Osteoblast (primary cell): ENCODE results near the gene ATP6V1G2. TPM values are rescaled to one million over a fixed set of nuclear protein-coding genes. Genes with fewer than 3 reads are reported as not detected.

Experiments used
- DNase-seq: peaks from one replicate; pipeline ENCODE4 v3.0.0; 2011; ENCODE audit warnings: low spot score, mixed read lengths; ENCODE audit not compliant: insufficient read length; ENCODE audit errors: missing footprints
- H2AFZ ChIP-seq: 2 replicates; pipeline ENCODE4 v1.6.0; 2011; ENCODE audit warnings: mild to moderate bottlenecking, low read length
- H3K27ac ChIP-seq: 2 replicates; pipeline ENCODE4 v1.5.1; 2011; ENCODE audit warnings: mild to moderate bottlenecking, low read depth, low read length, moderate library complexity
- H3K27me3 ChIP-seq: 2 replicates; pipeline ENCODE4 v1.6.0; 2012; ENCODE audit warnings: mild to moderate bottlenecking, control low read depth, inconsistent platforms, low read length, moderate library complexity; ENCODE audit not compliant: insufficient read depth
- H3K36me3 ChIP-seq: 2 replicates; pipeline ENCODE4 v1.5.1; 2011; ENCODE audit warnings: mild to moderate bottlenecking, low read length, control low read depth, moderate library complexity; ENCODE audit not compliant: insufficient read depth
- H3K4me1 ChIP-seq: 2 replicates; pipeline ENCODE4 v1.5.1; 2011; ENCODE audit warnings: mild to moderate bottlenecking, low read length, control low read depth, moderate library complexity; ENCODE audit not compliant: insufficient read depth
- H3K4me2 ChIP-seq: 2 replicates; pipeline ENCODE4 v1.6.0; 2011; ENCODE audit warnings: mild to moderate bottlenecking, low read length; ENCODE audit not compliant: insufficient read depth
- H3K4me3 ChIP-seq: fragments of 200-600 bp; sonication (generic); 3 replicates; pipeline ENCODE4 v1.5.1; 2012; ENCODE audit warnings: mild to moderate bottlenecking, low read length, inconsistent platforms; ENCODE audit not compliant: insufficient read depth
- H3K79me2 ChIP-seq: 2 replicates; pipeline ENCODE4 v1.6.0; 2012; ENCODE audit warnings: mild to moderate bottlenecking, low read length, control low read depth, inconsistent platforms; ENCODE audit not compliant: insufficient read depth
- H3K9me3 ChIP-seq: 2 replicates; pipeline ENCODE4 v1.5.1; 2011; ENCODE audit warnings: low read depth, low read length, control low read depth
- H4K20me1 ChIP-seq: 2 replicates; pipeline ENCODE4 v1.6.0; 2012; ENCODE audit warnings: mild to moderate bottlenecking, low read length, control low read depth; ENCODE audit not compliant: insufficient read depth
- CTCF ChIP-seq: IDR thresholded peaks from 2 replicates; pipeline ENCODE4 v1.5.1; 2011; ENCODE audit warnings: mild to moderate bottlenecking, low read depth, low read length, moderate library complexity; ENCODE audit errors: extremely low read depth
- total RNA-seq: library from RNA; depleted of rRNA; stranded (reverse); fragments of >200 nt; gene quantifications from 2 replicates; pipeline ENCODE4 v1.2.3, GENCODE V29; 2012

Gene ATP6V1G2
- total RNA-seq, 1 donor, result 2.2 TPM

DNA sequence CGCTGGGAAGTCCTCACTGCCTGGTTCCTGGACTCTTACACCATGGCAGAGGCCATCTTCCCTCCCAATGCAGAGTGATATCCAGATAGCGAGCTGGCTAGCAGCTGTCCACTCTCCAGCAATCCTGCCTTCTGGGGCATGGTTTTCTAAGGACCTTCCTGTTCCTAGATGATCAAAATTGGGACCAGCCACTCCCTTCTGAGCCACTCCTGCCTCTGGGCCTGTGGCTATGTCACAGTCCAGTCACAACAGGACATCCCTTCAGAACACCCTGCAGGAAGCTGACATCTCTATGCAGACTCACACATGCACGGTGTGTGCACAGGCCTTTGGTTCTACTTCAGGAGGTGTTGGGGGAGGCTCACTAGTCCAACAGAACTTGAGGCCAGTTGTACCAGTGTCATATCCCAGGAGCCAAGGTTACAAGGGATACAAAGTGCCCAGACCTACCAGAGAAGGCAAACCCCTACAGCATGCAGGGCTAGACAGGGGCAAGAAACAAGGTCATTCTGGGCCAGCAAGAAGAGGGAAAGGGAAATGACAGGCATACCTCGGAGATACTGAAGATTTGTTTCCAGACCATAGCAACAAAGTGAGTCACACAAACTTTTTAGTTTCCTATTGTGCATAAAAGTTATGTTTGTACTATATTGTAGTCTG lies 20.3 kb downstream of the ATP6V1G2 start:
- Histone ChIP-seq H3K36me3 (peaks cover 7% of the 10 kb centered on the region), H4K20me1 (peaks cover 16% of the 10 kb centered on the region), H3K4me1 (peaks cover 17% of the 10 kb centered on the region), H3K9me3 (no peaks in the 10 kb centered on the region), H3K4me3 (peak overlapping the region; percentile 25), H3K4me2 (peak overlapping the region; percentile 39), H3K27ac (peak overlapping the region; percentile 52), H3K27me3 (peaks cover 2% of the 10 kb centered on the region), H3K79me2 (no peaks in the 10 kb centered on the region), H2AFZ (peak overlapping the region; percentile 35)
- TF ChIP-seq CTCF, result no peak
- DNase-seq, result no peak

DNA sequence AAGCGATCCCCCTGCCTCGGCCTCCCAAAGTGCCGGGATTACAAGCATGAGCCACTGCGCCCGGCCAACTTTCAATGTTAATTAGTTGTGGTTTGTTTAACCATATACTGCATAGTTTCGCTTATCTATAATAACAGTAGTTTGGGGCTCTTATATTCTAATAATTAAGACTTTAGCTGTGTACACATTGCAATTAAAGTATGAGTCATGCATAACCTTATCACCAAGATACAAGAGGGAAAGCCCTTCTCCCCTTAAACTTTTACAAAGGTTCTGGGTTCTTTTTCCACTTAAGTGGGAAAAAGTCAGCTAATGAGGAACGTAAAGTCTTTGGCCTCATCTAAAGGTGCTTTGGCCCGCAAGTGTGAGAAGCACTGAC lies 20.9 kb downstream of the ATP6V1G2 start:
- no peak for TF ChIP-seq CTCF
- Histone ChIP-seq H2AFZ (peak overlapping the region; percentile 35), H3K9me3 (no peaks in the 10 kb centered on the region), H3K27ac (peak overlapping the region; percentile 52), H3K4me1 (peaks cover 17% of the 10 kb centered on the region), H3K27me3 (peaks cover 2% of the 10 kb centered on the region), H4K20me1 (peaks cover 11% of the 10 kb centered on the region), H3K4me3 (no peak overlapping the region), H3K79me2 (no peaks in the 10 kb centered on the region), H3K4me2 (no peak overlapping the region), H3K36me3 (peaks cover 2% of the 10 kb centered on the region)
- no peak for DNase-seq

DNA sequence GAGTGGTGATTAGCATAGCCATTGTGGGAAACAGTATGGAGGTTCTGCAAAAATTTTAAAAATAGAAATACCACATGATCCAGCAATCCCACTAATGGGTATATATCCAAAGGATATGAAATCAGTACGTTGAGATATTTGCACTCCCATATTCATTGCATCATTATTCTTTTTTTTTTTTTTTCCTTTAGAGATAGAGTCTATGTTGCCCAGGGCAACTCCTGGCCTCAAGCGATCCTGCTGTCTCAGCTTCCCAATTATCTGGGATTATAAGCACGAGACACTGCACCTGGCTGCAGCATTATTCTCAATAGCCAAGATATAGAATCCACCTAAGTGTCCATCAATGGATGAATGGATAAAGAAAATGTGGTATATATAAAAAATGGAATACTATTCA lies 24.6 kb downstream of the ATP6V1G2 start:
- H3K4me3 ChIP-seq, result no peak overlapping the region
- no peaks in the 10 kb centered on the region for H3K9me3 ChIP-seq
- no peak overlapping the region for H3K27ac ChIP-seq
- no peak for TF ChIP-seq CTCF
- H4K20me1 ChIP-seq, result no peaks in the 10 kb centered on the region
- peaks cover 11% of the 10 kb centered on the region for H3K4me1 ChIP-seq
- H3K27me3 ChIP-seq, result peaks cover 2% of the 10 kb centered on the region
- no peak overlapping the region for H2AFZ ChIP-seq
- DNase-seq, result no peak
- H3K36me3 ChIP-seq, result no peaks in the 10 kb centered on the region
- no peaks in the 10 kb centered on the region for H3K79me2 ChIP-seq
- H3K4me2 ChIP-seq, result no peak overlapping the region

GRCh38 chr6:31513456-31514165 lies 32.8 kb downstream of the ATP6V1G2 start:
- Histone ChIP-seq H2AFZ (no peak overlapping the region), H3K27ac (no peak overlapping the region), H3K36me3 (peaks cover 14% of the 10 kb centered on the region), H3K4me3 (no peak overlapping the region), H3K27me3 (no peaks in the 10 kb centered on the region), H3K9me3 (no peaks in the 10 kb centered on the region), H4K20me1 (no peaks in the 10 kb centered on the region), H3K79me2 (no peaks in the 10 kb centered on the region), H3K4me1 (peaks cover 15% of the 10 kb centered on the region), H3K4me2 (peak overlapping the region; percentile 38)
- no peak for TF ChIP-seq CTCF
- peak; percentile 86 for DNase-seq
